Measurements from ENCODE around the gene CYP27A1. TPM values are rescaled to one million over a fixed set of nuclear protein-coding genes. Genes with fewer than 3 reads are reported as not detected.

The CYP27A1 gene
- total RNA-seq (10 to 100 TPM in 1 of 5 experiments, 1 to 10 TPM in 3, under 1 TPM in 1; 0.19 to 10.6 (median 3.9) TPM), polyA plus RNA-seq (under 1 TPM in 1 of 2 donors, not detected in 1; 0.09 TPM), total RNA-seq (not detected)

- intact Hi-C loops (cut with micrococcal nuclease), result no loop called here
- Mint-ChIP-seq H3K9me3 (peaks cover 4 to 19% (median 10%) of the 10 kb centered on the region in 11 donors), H3K27ac (no peak within 1 kb of the TSS), H3K27me3 (peaks cover 53 to 73% (median 63%) of the 10 kb centered on the region in 5 donors), H3K36me3 (peaks cover 8 to 28% (median 14%) of the 10 kb centered on the region in 5 donors), H3K4me1 (peaks cover 0 to 14% (median 4%) of the 10 kb centered on the region in 7 donors), H3K4me3 (peak within 1 kb of the TSS in 6 of 10 donors; percentile 22 to 52 (median 27))
- no peak within 1 kb of the TSS for H3K27ac ChIP-seq (ENCODE audit: low read depth, low read length)
- H3K9me3 ChIP-seq (ENCODE audit: control insufficient read depth in 2 of 3, low read length in 3 of 3), result peaks cover 0 to 4% (median 0%) of the 10 kb centered on the region in 3 experiments
- POLR2A ChIA-PET, result no interaction called here
- peaks cover 0 to 3% of the 10 kb centered on the region in 2 donors for H3K27me3 ChIP-seq (ENCODE audit: control insufficient read depth in 2 of 2, insufficient read depth in 2 of 2, low read length in 2 of 2)
- ATAC-seq (peak; percentile 29), DNase-seq (peak in 1 of 9 donors; percentile 23)
- CTCF ChIA-PET, result no interaction called here
- H3K36me3 ChIP-seq (ENCODE audit: control insufficient read depth in 2 of 3, insufficient read depth in 3 of 3, low read length in 3 of 3), result no peaks in the 10 kb centered on the region
- no peak within 1 kb of the TSS for H3K4me3 ChIP-seq (ENCODE audit: low read length)
- H3K4me1 ChIP-seq (ENCODE audit: control insufficient read depth in 2 of 2, insufficient read depth in 2 of 2, low read length in 2 of 2), result peaks cover 0 to 3% of the 10 kb centered on the region in 2 donors
These were observed at the start of gene CYP27A1 for GRCh38 chr2:218781691-218782527. CYP27A1 (plus strand) TSS chr2:218782147; CDS start chr2:218782183, 36 bp downstream.

DNA sequence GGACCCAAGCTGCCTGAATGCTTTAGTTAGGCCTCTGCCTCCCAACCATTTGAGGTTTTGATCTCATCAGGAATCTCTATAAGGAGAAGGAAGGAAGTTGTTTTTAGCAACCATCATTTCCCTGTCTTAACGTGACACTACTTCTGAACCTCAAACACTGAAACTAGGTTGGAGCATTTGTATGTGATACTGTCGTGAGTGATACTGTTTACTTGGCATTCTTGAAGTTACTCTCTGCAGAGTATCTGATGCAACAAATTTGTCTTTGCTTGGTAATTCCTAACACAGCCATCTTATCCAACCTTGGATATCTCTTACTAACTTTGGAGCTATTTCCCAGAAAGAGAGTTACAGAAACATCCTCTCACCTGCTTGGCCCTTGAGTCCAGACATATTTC, 49.2 kb upstream of the CYP27A1 start:
- intact Hi-C loops (cut with micrococcal nuclease), result no loop called here
- Mint-ChIP-seq H3K36me3 (peaks cover 3 to 42% (median 26%) of the 10 kb centered on the region in 5 donors), H3K4me3 (no peak overlapping the region), H3K27ac (peak overlapping the region in 2 of 9 donors; percentile 46 to 84), H3K27me3 (no peaks in the 10 kb centered on the region), H3K9me3 (peaks cover 0 to 4% (median 1%) of the 10 kb centered on the region in 11 donors), H3K4me1 (peaks cover 10 to 32% (median 19%) of the 10 kb centered on the region in 7 donors)
- Histone ChIP-seq H3K27me3 (ENCODE audit: control insufficient read depth in 2 of 2, insufficient read depth in 2 of 2, low read length in 2 of 2) (no peaks in the 10 kb centered on the region), H3K36me3 (ENCODE audit: control insufficient read depth in 2 of 3, insufficient read depth in 3 of 3, low read length in 3 of 3) (peaks cover 1 to 6% (median 5%) of the 10 kb centered on the region in 3 experiments), H3K27ac (ENCODE audit: low read depth, low read length) (no peak overlapping the region), H3K4me3 (ENCODE audit: low read length) (no peak overlapping the region), H3K9me3 (ENCODE audit: control insufficient read depth in 2 of 3, low read length in 3 of 3) (no peaks in the 10 kb centered on the region), H3K4me1 (ENCODE audit: control insufficient read depth in 2 of 2, insufficient read depth in 2 of 2, low read length in 2 of 2) (no peaks in the 10 kb centered on the region)
- POLR2A ChIA-PET, result no interaction called here
- CTCF ChIA-PET, result no interaction called here
- ATAC-seq (no peak), DNase-seq (no peak)

GRCh38 chr2:218733171-218734021, 48.6 kb upstream of the CYP27A1 start:
- CTCF ChIA-PET, result no interaction called here
- peak in 1 of 9 donors; percentile 37 for DNase-seq
- H3K4me1 ChIP-seq (ENCODE audit: control insufficient read depth in 2 of 2, insufficient read depth in 2 of 2, low read length in 2 of 2), result no peaks in the 10 kb centered on the region
- peak overlapping the region in 1 of 10 donors; percentile 34 for H3K4me3 Mint-ChIP-seq
- peaks cover 8 to 12% (median 8%) of the 10 kb centered on the region in 3 experiments for H3K36me3 ChIP-seq (ENCODE audit: control insufficient read depth in 2 of 3, insufficient read depth in 3 of 3, low read length in 3 of 3)
- H3K9me3 ChIP-seq (ENCODE audit: control insufficient read depth in 2 of 3, low read length in 3 of 3), result no peaks in the 10 kb centered on the region
- H3K9me3 Mint-ChIP-seq, result peaks cover 0 to 3% (median 0%) of the 10 kb centered on the region in 11 donors
- H3K27me3 ChIP-seq (ENCODE audit: control insufficient read depth in 2 of 2, insufficient read depth in 2 of 2, low read length in 2 of 2), result no peaks in the 10 kb centered on the region
- ATAC-seq, result peak; percentile 87
- intact Hi-C loops (cut with micrococcal nuclease), result no loop called here
- no peak overlapping the region for H3K27ac ChIP-seq (ENCODE audit: low read depth, low read length)
- peaks cover 9 to 47% (median 30%) of the 10 kb centered on the region in 5 donors for H3K36me3 Mint-ChIP-seq
- peak overlapping the region in 5 of 9 donors; percentile 6 to 84 (median 46) for H3K27ac Mint-ChIP-seq
- no peak overlapping the region for H3K4me3 ChIP-seq (ENCODE audit: low read length)
- peaks cover 10 to 32% (median 18%) of the 10 kb centered on the region in 7 donors for H3K4me1 Mint-ChIP-seq
- POLR2A ChIA-PET, result interaction anchor here (0.8 kb wide), 1 partner anchor 945 kb away, joined by 3 read pairs; no protein-coding TSS in a partner anchor
- H3K27me3 Mint-ChIP-seq, result no peaks in the 10 kb centered on the region

- peak; percentile 38 for ATAC-seq
- DNase-seq, result no peak
- no peaks in the 10 kb centered on the region for H3K9me3 ChIP-seq (ENCODE audit: control insufficient read depth in 2 of 3, low read length in 3 of 3)
- H3K4me3 Mint-ChIP-seq, result no peak overlapping the region
- H3K36me3 ChIP-seq (ENCODE audit: control insufficient read depth in 2 of 3, insufficient read depth in 3 of 3, low read length in 3 of 3), result peaks cover 8 to 18% (median 13%) of the 10 kb centered on the region in 3 experiments
- intact Hi-C loops (cut with micrococcal nuclease), result no loop called here
- ChIA-PET CTCF (interaction anchor here (1.6 kb wide), 1 partner anchor 142 kb away, joined by 3 read pairs; no protein-coding TSS in a partner anchor), POLR2A (interaction anchor here (0.8 kb wide), 1 partner anchor 946 kb away, joined by 3 read pairs; no protein-coding TSS in a partner anchor)
- H3K27me3 Mint-ChIP-seq, result no peaks in the 10 kb centered on the region
- no peak overlapping the region for H3K27ac ChIP-seq (ENCODE audit: low read depth, low read length)
- H3K27me3 ChIP-seq (ENCODE audit: control insufficient read depth in 2 of 2, insufficient read depth in 2 of 2, low read length in 2 of 2), result no peaks in the 10 kb centered on the region
- H3K27ac Mint-ChIP-seq, result peak overlapping the region in 2 of 9 donors; percentile 2 to 84
- H3K9me3 Mint-ChIP-seq, result peaks cover 0 to 3% (median 0%) of the 10 kb centered on the region in 11 donors
- H3K4me1 ChIP-seq (ENCODE audit: control insufficient read depth in 2 of 2, insufficient read depth in 2 of 2, low read length in 2 of 2), result no peaks in the 10 kb centered on the region
- H3K36me3 Mint-ChIP-seq, result peaks cover 9 to 50% (median 27%) of the 10 kb centered on the region in 5 donors
- no peak overlapping the region for H3K4me3 ChIP-seq (ENCODE audit: low read length)
- H3K4me1 Mint-ChIP-seq, result peaks cover 10 to 32% (median 18%) of the 10 kb centered on the region in 7 donors
These were observed 47.6 kb upstream of the CYP27A1 start for GRCh38 chr2:218734190-218734975.

GRCh38 chr2:218736531-218736930, 45.4 kb upstream of the CYP27A1 start:
- no peak overlapping the region for H3K4me3 Mint-ChIP-seq
- H3K27me3 Mint-ChIP-seq, result no peaks in the 10 kb centered on the region
- DNase-seq (no peak), ATAC-seq (no peak)
- peaks cover 10 to 29% (median 18%) of the 10 kb centered on the region in 7 donors for H3K4me1 Mint-ChIP-seq
- peaks cover 0 to 3% (median 0%) of the 10 kb centered on the region in 11 donors for H3K9me3 Mint-ChIP-seq
- no peak overlapping the region for H3K27ac Mint-ChIP-seq
- POLR2A ChIA-PET, result interaction anchor here (0.5 kb wide), 1 partner anchor 472 kb away, joined by 3 read pairs; no protein-coding TSS in a partner anchor
- Histone ChIP-seq H3K9me3 (ENCODE audit: control insufficient read depth in 2 of 3, low read length in 3 of 3) (no peaks in the 10 kb centered on the region), H3K27ac (ENCODE audit: low read depth, low read length) (no peak overlapping the region), H3K36me3 (ENCODE audit: control insufficient read depth in 2 of 3, insufficient read depth in 3 of 3, low read length in 3 of 3) (peaks cover 13 to 30% (median 13%) of the 10 kb centered on the region in 3 experiments), H3K4me1 (ENCODE audit: control insufficient read depth in 2 of 2, insufficient read depth in 2 of 2, low read length in 2 of 2) (no peaks in the 10 kb centered on the region), H3K27me3 (ENCODE audit: control insufficient read depth in 2 of 2, insufficient read depth in 2 of 2, low read length in 2 of 2) (no peaks in the 10 kb centered on the region), H3K4me3 (ENCODE audit: low read length) (no peak overlapping the region)
- H3K36me3 Mint-ChIP-seq, result peaks cover 13 to 56% (median 31%) of the 10 kb centered on the region in 5 donors
- CTCF ChIA-PET, result interaction anchor here (0.6 kb wide), 1 partner anchor 113 kb away, joined by 3 read pairs; no protein-coding TSS in a partner anchor
- intact Hi-C loops (cut with micrococcal nuclease), result no loop called here

Data from naive thymus-derived CD4-positive, alpha-beta T cell (primary cell).